Measurements from ENCODE around the gene EMD. TPM values are rescaled to one million over a fixed set of nuclear protein-coding genes. Genes with fewer than 3 reads are reported as not detected.

Gene EMD
- total and polyA plus RNA-seq, 2 of the 13 experiments (the other 11 are each of a cell fraction or from before 2014, with no cell fraction given): 14.5 to 14.9 TPM

GRCh38 chrX:154409222-154409871 is 30.3 kb downstream of the EMD start, which contains the start of gene DNASE1L1 (continued):
- TF ChIP-seq AFF4 (CRISPR knock-in tag; IDR thresholded peaks at IDR 0.05) (no peak), MEF2D (CRISPR knock-in tag; IDR thresholded peaks at IDR 0.05) (no peak), RXRB (CRISPR knock-in tag; IDR thresholded peaks at IDR 0.05; ENCODE audit: borderline replicate concordance) (no peak), USF2 (IDR thresholded peaks at IDR 0.05; ENCODE audit: low read depth, low read length) (no peak), USF2 (CRISPR knock-in tag; IDR thresholded peaks at IDR 0.05; ENCODE audit: borderline replicate concordance) (no peak), IRF2 (CRISPR knock-in tag; IDR thresholded peaks at IDR 0.05) (peak; percentile 42; the same call in 1 of the 2 replicates), ZGPAT (CRISPR knock-in tag; IDR thresholded peaks at IDR 0.05) (no peak), TAF15 (IDR thresholded peaks at IDR 0.05; ENCODE audit: low read depth, low read length, poor library complexity, severe bottlenecking) (no peak), AHDC1 (CRISPR knock-in tag; IDR thresholded peaks at IDR 0.05; ENCODE audit: borderline replicate concordance) (no peak), ZZZ3 (CRISPR knock-in tag; IDR thresholded peaks at IDR 0.05; ENCODE audit: borderline replicate concordance) (no peak), DMAP1 (CRISPR knock-in tag; IDR thresholded peaks at IDR 0.05) (no peak)
